Measurements from ENCODE around the gene PDX1.

Gene PDX1

GRCh38 chr13:27970382-27971235 lies 50.8 kb downstream of the PDX1 start:
- no peak for DNase-seq

GRCh38 chr13:27971236-27971645 lies 51.4 kb downstream of the PDX1 start:
- DNase-seq: no peak

- DNase-seq: no peak
Observed at GRCh38 chr13:27971776-27972477, 52.1 kb downstream of the PDX1 start.

GRCh38 chr13:27972478-27972820 lies 52.6 kb downstream of the PDX1 start:
- DNase-seq: no peak

GRCh38 chr13:27973291-27973690 lies 53.5 kb downstream of the PDX1 start:
- no peak for DNase-seq

- no peak for DNase-seq
Observed at GRCh38 chr13:27973961-27974662, 54.3 kb downstream of the PDX1 start.

All from activated CD4-positive, alpha-beta T cell treated with anti-CD3 and anti-CD28 coated beads for 1 hour (primary cell).